ENCODE results near the gene MAPKAPK2.

Gene MAPKAPK2

DNA sequence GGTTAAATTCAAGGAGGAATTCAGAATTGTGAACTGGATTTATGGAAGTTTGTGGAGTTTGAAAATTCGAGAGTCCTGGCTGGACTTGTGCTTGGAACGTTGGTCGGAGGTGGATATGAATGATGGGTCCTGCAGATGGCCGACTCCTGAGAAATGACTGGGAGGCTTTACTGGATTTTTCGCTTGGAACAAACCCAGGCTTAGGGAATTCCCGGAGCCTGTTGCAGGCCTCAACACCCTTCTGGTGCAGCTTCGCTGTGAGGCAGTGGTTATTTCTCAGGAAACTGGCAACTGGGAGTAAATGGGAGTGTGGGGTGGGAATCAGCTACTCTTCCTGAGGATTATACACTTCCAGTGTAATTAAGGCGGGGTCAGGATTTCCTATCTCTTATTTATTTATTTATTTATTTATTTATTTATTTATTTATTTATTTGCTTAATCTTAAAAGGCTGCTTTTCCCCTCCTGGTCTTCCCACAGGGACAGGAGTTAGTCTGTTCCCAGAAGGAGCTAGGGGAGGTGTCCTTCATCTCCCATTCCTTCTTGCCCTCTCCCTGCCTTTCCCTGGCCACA is 21.1 kb downstream of the MAPKAPK2 start:
- DNase-seq, result no peak

- no peak for DNase-seq
These were observed 21.6 kb downstream of the MAPKAPK2 start for GRCh38 chr1:206706298-206706791.

GRCh38 chr1:206706806-206707366 is 22.2 kb downstream of the MAPKAPK2 start:
- no peak for DNase-seq

DNA sequence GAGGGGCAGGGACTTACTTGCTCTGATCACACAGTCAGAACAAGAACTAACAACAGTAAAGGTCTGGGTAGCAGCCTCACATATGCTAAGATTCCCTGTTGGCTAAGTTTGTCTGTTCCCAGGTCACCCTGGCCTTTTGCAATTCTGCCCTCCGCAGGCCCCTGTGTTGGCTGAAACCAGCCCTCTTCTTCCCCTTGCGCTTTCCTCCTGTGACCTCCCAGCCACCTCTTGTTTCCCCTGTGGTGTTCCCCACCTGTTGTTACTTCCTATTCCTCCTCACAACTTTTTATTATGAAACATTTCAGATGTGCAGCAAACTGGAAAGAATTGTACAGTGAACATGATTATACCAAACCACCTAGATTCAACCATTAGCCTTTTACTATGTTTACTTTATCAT is 23.4 kb downstream of the MAPKAPK2 start:
- no peak for DNase-seq

DNA sequence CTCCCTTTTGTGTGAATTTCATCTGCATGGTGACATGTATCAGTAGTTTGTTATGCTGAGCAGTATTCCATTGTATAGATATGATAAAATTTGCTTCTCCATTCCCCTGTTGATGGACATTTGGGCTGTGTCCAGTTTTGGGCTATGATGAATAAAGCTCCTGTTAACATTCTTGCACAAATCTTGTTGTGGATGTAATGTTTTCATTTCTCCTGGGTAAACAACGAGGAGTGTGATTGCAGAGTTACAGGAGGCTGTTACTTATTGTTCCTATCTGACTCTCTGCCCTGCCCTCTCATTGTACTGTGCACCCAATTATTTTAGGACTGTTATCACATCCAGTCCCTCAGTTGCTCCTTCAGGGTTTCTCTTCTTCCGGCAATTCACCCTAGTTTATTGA is 24.2 kb downstream of the MAPKAPK2 start:
- DNase-seq, result no peak

- no peak for DNase-seq
These were observed 24.6 kb downstream of the MAPKAPK2 start for GRCh38 chr1:206709322-206709721.

DNA sequence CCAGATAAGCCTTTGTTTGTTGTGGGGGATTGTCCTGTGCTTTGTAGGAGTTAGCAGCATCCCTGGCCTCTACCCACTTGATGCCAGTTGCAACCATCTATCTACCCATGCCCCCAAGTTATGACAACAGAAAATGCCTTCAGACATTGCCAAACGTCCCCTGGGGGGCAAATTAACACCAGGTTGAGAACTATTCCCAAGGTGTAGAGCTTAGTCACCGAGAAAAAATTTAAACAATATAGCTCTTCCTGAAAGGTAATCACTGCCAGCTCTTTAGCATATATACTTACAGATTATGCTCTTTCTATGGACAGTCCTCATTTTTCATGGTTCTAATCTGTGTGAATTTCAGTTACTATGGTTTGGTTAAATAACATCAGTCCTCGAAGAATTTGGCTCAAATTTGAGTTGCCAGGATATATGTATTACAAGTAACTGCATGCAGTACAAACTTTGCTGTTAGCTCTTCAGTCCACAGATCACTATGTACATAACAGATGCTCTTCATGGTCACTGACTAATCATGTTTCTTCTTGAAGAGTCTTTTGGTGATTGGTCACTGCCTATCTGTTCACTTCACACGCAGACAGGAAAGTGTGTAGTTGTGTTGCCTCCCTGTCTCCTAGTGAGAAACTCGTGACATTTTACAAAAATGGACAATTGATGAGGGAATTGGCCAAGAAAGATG is 25.2 kb downstream of the MAPKAPK2 start:
- DNase-seq, result no peak

DNA sequence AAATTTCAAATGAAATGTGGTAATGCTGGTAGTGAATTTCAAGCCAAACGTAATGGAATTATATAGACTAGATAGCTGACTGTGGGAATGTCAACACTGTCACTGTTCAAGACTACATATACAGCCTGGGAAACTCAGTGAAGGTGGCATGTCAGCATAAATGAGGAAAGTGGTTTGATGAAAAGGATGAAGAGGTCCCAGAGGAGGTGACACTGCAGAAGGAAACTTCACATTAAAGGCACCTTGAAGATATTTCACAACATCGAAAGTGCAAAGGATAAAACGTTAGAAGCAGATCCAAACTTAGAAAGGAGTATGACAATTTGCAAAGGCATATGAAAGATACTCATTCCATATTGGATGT is 25.7 kb downstream of the MAPKAPK2 start:
- DNase-seq, result no peak

- DNase-seq, result no peak
These were observed 28.4 kb downstream of the MAPKAPK2 start for GRCh38 chr1:206713070-206713469.

DNA sequence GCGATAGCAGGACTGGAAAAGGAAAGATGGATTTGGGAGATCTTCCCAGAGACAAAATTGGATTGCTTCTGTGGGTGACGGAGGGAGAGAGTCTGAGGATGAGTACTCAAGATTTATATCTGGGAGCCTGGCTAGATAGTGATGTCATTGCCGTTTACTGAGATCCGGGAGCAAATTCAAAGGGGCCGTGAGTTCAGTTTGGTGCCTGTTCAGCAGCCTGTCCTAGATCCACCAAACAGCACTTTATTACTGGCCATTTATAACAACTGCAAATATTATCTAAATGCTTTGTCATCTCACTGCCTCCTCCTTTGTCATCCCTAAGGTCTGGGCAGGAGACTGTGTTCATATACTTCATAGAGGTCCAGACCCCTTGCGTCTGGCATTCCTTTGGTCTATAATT is 29.2 kb downstream of the MAPKAPK2 start:
- DNase-seq, result no peak

GRCh38 chr1:206714331-206715058 is 29.8 kb downstream of the MAPKAPK2 start:
- DNase-seq, result no peak

DNA sequence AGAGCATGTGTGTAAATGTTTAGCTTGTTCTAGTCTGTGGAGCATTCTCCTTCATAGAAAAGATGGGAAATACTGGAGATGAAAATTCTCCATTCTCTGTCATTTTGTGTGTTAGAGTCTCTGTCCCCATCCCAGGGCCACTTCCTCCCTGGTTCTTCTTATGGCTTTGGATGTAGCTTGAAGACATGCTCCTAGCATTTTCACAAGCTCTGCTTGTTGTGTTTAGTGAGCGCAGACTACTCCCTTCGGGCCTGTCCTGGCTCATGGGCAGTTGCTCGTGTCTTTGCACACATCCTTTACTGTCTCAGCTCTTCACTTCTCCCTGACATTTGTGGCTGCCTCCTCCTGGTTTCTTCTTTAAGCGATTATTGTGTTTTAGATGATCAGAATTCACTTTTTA is 30.4 kb downstream of the MAPKAPK2 start:
- DNase-seq, result no peak

DNA sequence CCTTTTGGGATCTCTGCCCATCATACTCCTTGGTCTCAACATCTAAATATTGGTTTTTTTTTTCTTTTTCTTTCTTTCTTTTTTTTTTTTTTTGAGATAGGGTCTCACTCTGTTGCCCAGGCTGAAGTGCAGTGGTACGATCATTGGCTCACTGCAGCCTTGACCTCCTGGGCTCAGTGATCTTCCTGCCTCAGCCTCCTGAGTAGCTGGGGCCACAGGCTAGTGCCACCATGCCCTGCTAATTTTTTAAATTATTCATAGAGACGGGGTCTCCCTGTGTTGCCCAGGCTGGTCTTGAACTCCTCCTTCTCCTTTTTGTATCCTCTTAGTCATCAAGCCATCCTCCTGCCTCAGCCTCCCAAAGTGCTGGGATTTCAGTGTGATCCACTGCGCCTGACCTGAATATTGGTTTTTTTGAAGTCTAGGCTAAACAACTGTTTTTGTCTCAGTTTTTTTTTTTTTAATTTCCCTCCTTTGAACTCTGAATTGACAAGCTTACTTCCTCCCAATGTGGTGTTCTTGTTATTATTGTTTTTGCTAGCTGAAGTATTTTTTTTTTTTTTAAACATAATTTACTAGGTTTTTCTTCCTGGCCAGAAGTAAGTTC is 30.9 kb downstream of the MAPKAPK2 start:
- no peak for DNase-seq

- no peak for DNase-seq
These were observed 31.6 kb downstream of the MAPKAPK2 start for GRCh38 chr1:206716159-206716869.

DNA sequence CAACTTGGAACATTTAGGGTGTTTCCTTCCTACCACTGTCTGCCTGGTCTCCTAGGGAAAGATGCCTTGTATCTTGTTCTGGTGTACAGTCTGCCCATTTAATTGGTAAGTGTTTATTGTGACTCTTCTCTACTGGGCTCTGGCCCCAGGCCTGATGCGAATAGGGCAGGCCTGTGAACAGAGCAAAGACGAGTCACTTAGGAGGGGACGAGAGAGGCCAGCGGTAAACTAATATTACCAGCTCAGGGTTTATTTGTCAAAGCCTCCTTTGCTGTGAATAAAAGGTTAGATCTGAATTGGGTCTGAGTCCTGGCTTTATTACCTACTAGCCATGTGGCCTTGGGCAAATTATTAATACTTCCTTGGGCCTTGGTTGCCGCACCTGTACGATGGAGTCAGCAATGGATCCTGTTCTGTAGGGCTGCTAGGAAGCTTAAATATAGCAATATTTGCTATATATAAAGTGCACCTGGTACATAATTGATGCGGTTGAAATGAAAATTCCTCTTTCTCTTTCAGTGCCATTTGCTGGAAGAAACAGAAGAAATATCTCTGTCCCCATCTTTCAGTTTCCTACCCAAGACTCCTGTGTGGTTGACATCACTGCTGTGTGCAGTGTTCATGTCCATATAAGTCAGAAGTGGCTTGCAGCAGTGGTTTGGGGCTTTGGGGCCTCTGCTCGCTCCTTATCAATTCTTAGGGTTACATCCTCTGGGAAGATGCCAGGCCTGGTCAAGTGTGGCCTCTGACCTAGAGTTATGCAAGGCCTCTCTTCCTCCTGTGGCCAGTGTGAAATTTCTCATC is 32.4 kb downstream of the MAPKAPK2 start:
- no peak for DNase-seq

GRCh38 chr1:206717674-206717989 is 32.9 kb downstream of the MAPKAPK2 start:
- no peak for DNase-seq

DNA sequence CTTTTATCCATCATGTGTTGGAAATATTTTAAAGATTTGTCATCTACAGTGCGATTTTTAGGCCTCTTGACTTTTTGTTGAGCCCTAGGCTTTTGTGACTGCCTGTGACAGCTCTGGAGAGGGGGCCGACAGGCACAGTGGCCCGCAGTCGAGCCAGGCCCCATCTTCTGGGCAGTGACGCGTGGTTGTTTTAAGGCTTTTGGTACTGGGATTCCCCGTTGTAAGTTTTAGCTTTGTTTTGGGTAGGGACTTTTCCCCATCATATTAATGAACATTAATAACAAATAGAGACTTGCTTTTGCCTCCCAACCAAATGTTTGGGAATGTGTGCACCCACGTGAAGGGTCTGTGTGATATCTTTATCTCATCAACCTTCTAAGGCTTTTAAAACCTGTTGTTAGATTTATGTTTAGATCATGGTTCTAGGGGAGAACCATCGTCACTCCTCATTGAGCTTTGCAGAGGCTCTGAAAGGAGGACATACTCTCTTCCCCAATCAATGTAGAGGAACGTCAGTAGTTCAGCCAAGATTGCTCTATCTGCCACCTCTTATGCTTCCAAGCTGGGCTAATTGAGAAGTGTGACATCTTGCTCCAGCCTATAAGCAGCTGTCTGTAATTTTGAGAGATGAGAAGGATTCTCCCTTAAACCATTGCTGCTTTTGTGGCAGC is 34.6 kb downstream of the MAPKAPK2 start:
- DNase-seq, result no peak

GRCh38 chr1:206721454-206721853 is 36.7 kb downstream of the MAPKAPK2 start:
- DNase-seq, result no peak

DNA sequence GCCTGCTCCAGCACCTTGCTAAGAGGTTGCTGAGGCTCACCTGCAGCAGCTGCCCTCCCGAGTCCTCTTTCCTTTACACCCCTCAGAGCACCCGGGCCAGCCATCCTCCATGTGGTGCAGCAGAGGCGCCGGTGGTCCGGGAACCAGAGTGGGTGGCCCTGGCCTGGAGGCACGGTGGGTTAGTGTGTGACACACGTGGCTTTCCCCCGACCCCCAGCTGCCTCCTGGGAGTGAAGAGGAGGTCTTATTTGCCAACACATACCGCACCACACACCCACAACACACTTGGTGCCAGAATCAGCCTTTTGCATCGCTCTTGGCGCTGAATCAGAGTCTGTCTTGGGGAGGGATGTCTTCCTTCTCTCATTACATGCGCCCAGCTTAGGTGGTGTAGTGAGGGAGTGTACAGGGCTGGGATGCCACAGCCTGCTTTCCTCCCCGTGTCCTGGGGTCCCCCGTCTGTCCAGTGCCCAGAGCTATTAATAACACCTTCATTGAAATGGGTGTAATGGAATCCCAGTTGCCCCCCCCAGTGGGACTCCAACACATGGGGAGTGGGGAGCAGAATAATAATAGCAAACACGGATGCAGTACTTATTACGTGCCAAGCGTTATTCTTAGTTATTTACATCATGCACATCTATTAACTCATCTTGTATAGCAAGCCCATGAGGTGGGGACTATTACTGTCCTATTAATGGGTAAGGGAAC is 38.2 kb downstream of the MAPKAPK2 start:
- no peak for DNase-seq

- DNase-seq, result no peak
These were observed 38.7 kb downstream of the MAPKAPK2 start for GRCh38 chr1:206723462-206723804.
